HEK293 (cell line): ENCODE measurements around the gene THAP7.

Source experiments
- CTCF ChIA-PET: fragments of 350-600 bp; formaldehyde crosslinking; extraction: SDS; loops from one replicate; lab custom pipeline; 2021; ENCODE audit warnings: antibody characterized with exemption; lab: Yijun Ruan, JAX
- POLR2A ChIA-PET: fragments of 300-600 bp; formaldehyde crosslinking; extraction: SDS; loops from one replicate; lab custom pipeline; 2020; ENCODE audit warnings: antibody characterized with exemption, inconsistent platforms; lab: Yijun Ruan, JAX
- H3K27ac ChIP-seq: fragments of 200-500 bp; sonication (Bioruptor generic); 2 replicates; pipeline ENCODE4 v1.5.1; 2014; ENCODE audit warnings: low read depth, low read length, control low read depth, inconsistent platforms; ENCODE audit errors: extremely low read depth
- H3K36me3 ChIP-seq, 2 experiments: fragments of 200-500 bp in 1 of 2; sonication (Bioruptor generic) in 1 of 2; 1 replicate in 1 of 2; 2 replicates in 1 of 2; pipeline ENCODE4 v1.5.1; 2014 to 2017; ENCODE audit warnings: inconsistent platforms in 2 of 2, low read length in 2 of 2; ENCODE audit not compliant: control insufficient read depth in 2 of 2, insufficient read depth in 1 of 2
- H3K4me1 ChIP-seq: fragments of 200-500 bp; sonication (Bioruptor generic); 2 replicates; pipeline ENCODE4 v1.5.1; 2014; ENCODE audit warnings: mild to moderate bottlenecking, low read length, inconsistent platforms; ENCODE audit not compliant: control insufficient read depth, insufficient read depth
- H3K4me3 ChIP-seq: 2 replicates; pipeline ENCODE4 v1.5.1; 2011; ENCODE audit warnings: low read depth, mild to moderate bottlenecking, control low read depth, low read length, moderate library complexity
- H3K9me3 ChIP-seq: fragments of 200-500 bp; sonication (Bioruptor generic); 2 replicates; pipeline ENCODE4 v1.5.1; 2014; ENCODE audit warnings: low read depth, low read length, inconsistent platforms; ENCODE audit not compliant: control insufficient read depth, insufficient read depth
- EGR2 ChIP-seq: fragments of 450-650 bp; formaldehyde crosslinking; IDR thresholded peaks from 2 replicates; pipeline ENCODE4 v1.5.1; 2016; ENCODE audit warnings: low read depth, missing biosample characterization, missing genetic modification characterization
- GLI4 ChIP-seq: fragments of 450-650 bp; formaldehyde crosslinking; IDR thresholded peaks from 2 replicates; pipeline ENCODE4 v1.5.1; 2016; ENCODE audit warnings: missing biosample characterization, missing genetic modification characterization
- GLIS1 ChIP-seq: fragments of 450-650 bp; formaldehyde crosslinking; IDR thresholded peaks from 2 replicates; pipeline ENCODE4 v1.5.1; 2016; ENCODE audit warnings: missing biosample characterization, missing genetic modification characterization
- GLIS2 ChIP-seq: fragments of 450-650 bp; formaldehyde crosslinking; IDR thresholded peaks from 2 replicates; pipeline ENCODE4 v1.5.1; 2016; ENCODE audit warnings: missing biosample characterization, missing genetic modification characterization
- HOXA7 ChIP-seq: sonication (generic); formaldehyde crosslinking; IDR thresholded peaks from 2 replicates; pipeline ENCODE4 v1.8.1; 2022; ENCODE audit warnings: missing genetic modification reagents, borderline replicate concordance
- MEIS1 ChIP-seq: sonication (generic); formaldehyde crosslinking; IDR thresholded peaks from 2 replicates; pipeline ENCODE4 v1.8.1; 2022; ENCODE audit warnings: missing genetic modification reagents, mild to moderate bottlenecking, borderline replicate concordance
- MZF1 ChIP-seq: fragments of 450-650 bp; formaldehyde crosslinking; IDR thresholded peaks from 2 replicates; pipeline ENCODE4 v1.5.1; 2017; ENCODE audit warnings: missing biosample characterization, missing genetic modification characterization, borderline replicate concordance
- OSR2 ChIP-seq: fragments of 450-650 bp; formaldehyde crosslinking; IDR thresholded peaks from 2 replicates; pipeline ENCODE4 v1.5.1; 2016; ENCODE audit warnings: missing biosample characterization, missing genetic modification characterization
- SP2 ChIP-seq: fragments of 450-650 bp; formaldehyde crosslinking; IDR thresholded peaks from 2 replicates; pipeline ENCODE4 v1.5.1; 2016; ENCODE audit warnings: missing biosample characterization, missing genetic modification characterization
- ZBTB48 ChIP-seq: fragments of 450-650 bp; formaldehyde crosslinking; IDR thresholded peaks from 2 replicates; pipeline ENCODE4 v1.5.1; 2016; ENCODE audit warnings: missing biosample characterization, missing genetic modification characterization
- ZNF10 ChIP-seq: fragments of 450-650 bp; formaldehyde crosslinking; IDR thresholded peaks from 2 replicates; pipeline ENCODE4 v1.5.1; 2017; ENCODE audit warnings: missing biosample characterization, missing genetic modification characterization
- ZNF112 ChIP-seq: fragments of 450-650 bp; formaldehyde crosslinking; IDR thresholded peaks from 2 replicates; pipeline ENCODE4 v1.5.0; 2017; ENCODE audit warnings: missing biosample characterization, missing genetic modification characterization
- ZNF146 ChIP-seq: fragments of 450-650 bp; formaldehyde crosslinking; IDR thresholded peaks from 2 replicates; pipeline ENCODE4 v1.5.1; 2016; ENCODE audit warnings: missing biosample characterization, missing genetic modification characterization
- ZNF174 ChIP-seq: fragments of 450-650 bp; formaldehyde crosslinking; IDR thresholded peaks from 2 replicates; pipeline ENCODE4 v1.5.0; 2017; ENCODE audit warnings: missing biosample characterization, mild to moderate bottlenecking, missing genetic modification characterization
- ZNF2 ChIP-seq: fragments of 450-650 bp; formaldehyde crosslinking; IDR thresholded peaks from 2 replicates; pipeline ENCODE4 v1.5.1; 2016; ENCODE audit warnings: missing biosample characterization, missing genetic modification characterization
- ZNF266 ChIP-seq: fragments of 450-650 bp; formaldehyde crosslinking; IDR thresholded peaks from 2 replicates; pipeline ENCODE4 v1.5.1; 2016; ENCODE audit warnings: missing biosample characterization, missing genetic modification characterization, low read depth
- ZNF292 ChIP-seq: fragments of 450-650 bp; formaldehyde crosslinking; IDR thresholded peaks from 2 replicates; pipeline ENCODE4 v1.5.1; 2016; ENCODE audit warnings: low read depth, missing biosample characterization, missing genetic modification characterization, borderline replicate concordance
- ZNF426 ChIP-seq: fragments of 450-650 bp; formaldehyde crosslinking; IDR thresholded peaks from 2 replicates; pipeline ENCODE4 v1.5.1; 2017; ENCODE audit warnings: missing biosample characterization, missing genetic modification characterization, mild to moderate bottlenecking, inconsistent platforms, moderate library complexity
- ZNF521 ChIP-seq: fragments of 450-650 bp; formaldehyde crosslinking; IDR thresholded peaks from 2 replicates; pipeline ENCODE4 v1.5.1; 2017; ENCODE audit warnings: missing biosample characterization, mild to moderate bottlenecking, missing genetic modification characterization
- ZNF529 ChIP-seq: fragments of 450-650 bp; formaldehyde crosslinking; IDR thresholded peaks from 2 replicates; pipeline ENCODE4 v1.5.1; 2017; ENCODE audit warnings: missing genetic modification characterization, missing biosample characterization; ENCODE audit not compliant: insufficient replicate concordance
- ZNF777 ChIP-seq: fragments of 450-650 bp; formaldehyde crosslinking; IDR thresholded peaks from 2 replicates; pipeline ENCODE4 v1.5.1; 2017; ENCODE audit warnings: missing biosample characterization, missing genetic modification characterization, borderline replicate concordance
- ZSCAN30 ChIP-seq: fragments of 450-650 bp; IDR thresholded peaks from 2 replicates; pipeline ENCODE4 v1.5.1; 2018; ENCODE audit warnings: missing biosample characterization, mild to moderate bottlenecking, missing genetic modification characterization, moderate library complexity
- TF ChIP-seq, protein P1 (sequence below): fragments of 450-650 bp; formaldehyde crosslinking; IDR thresholded peaks from 2 replicates; pipeline ENCODE4 v1.5.1; 2016; ENCODE audit warnings: missing biosample characterization, missing genetic modification characterization
- TF ChIP-seq, protein P2 (sequence below): fragments of 450-650 bp; formaldehyde crosslinking; IDR thresholded peaks from 2 replicates; pipeline ENCODE4 v1.5.1; 2017; ENCODE audit warnings: missing biosample characterization, missing genetic modification characterization
- TF ChIP-seq, protein P3 (sequence below): fragments of 450-650 bp; formaldehyde crosslinking; IDR thresholded peaks from 2 replicates; pipeline ENCODE4 v1.5.1; 2016; ENCODE audit warnings: missing biosample characterization, missing genetic modification characterization, low read depth

THAP7 gene

DNA sequence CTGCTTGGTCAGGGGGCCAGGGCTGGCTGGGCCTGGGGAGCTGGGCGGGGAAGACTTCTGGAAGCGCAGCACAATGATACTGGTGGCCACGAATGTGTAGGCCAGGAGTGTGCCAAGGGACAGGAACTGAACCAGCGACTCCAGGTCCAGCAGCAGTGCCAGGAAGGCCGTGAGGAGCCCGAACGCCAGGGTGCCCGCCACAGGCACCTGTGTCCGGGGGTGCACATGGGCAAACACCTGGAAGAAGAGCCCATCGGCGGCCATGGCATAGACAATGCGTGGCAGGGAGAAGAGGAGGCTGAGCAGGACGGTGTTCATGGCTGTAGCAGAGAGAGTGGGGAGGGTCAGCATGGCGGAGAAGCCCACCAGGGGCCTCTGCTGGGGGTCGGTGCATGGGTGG, 28.1 kb upstream of the THAP7 start:
- Histone ChIP-seq H3K4me3 (no peak overlapping the region), H3K27ac (no peak overlapping the region), H3K4me1 (no peaks in the 10 kb centered on the region), H3K9me3 (no peaks in the 10 kb centered on the region), H3K36me3 (no peaks in the 10 kb centered on the region)
- CTCF ChIA-PET, result interaction anchor here (1.2 kb wide), 1 partner anchor 9 kb away, joined by 3 read pairs; no protein-coding TSS in a partner anchor
- TF ChIP-seq GLIS2 (tag by site-specific recombination) (no peak), ZNF2 (no peak), ZNF777 (tag by site-specific recombination) (no peak), ZNF112 (tag by site-specific recombination) (no peak), GLIS1 (tag by site-specific recombination) (no peak), ZBTB48 (tag by site-specific recombination) (no peak), ZSCAN30 (tag by site-specific recombination) (no peak), SP2 (tag by site-specific recombination) (no peak), GLI4 (tag by site-specific recombination) (no peak), ZNF529 (tag by site-specific recombination) (no peak), MEIS1 (CRISPR knock-in tag) (no peak), MZF1 (tag by site-specific recombination) (no peak), ZNF266 (tag by site-specific recombination) (no peak), ZNF292 (tag by site-specific recombination) (no peak), OSR2 (tag by site-specific recombination) (no peak), ZNF174 (tag by site-specific recombination) (no peak), ZNF146 (tag by site-specific recombination) (no peak), ZNF426 (tag by site-specific recombination) (no peak)
- TF ChIP-seq, protein P1, sequence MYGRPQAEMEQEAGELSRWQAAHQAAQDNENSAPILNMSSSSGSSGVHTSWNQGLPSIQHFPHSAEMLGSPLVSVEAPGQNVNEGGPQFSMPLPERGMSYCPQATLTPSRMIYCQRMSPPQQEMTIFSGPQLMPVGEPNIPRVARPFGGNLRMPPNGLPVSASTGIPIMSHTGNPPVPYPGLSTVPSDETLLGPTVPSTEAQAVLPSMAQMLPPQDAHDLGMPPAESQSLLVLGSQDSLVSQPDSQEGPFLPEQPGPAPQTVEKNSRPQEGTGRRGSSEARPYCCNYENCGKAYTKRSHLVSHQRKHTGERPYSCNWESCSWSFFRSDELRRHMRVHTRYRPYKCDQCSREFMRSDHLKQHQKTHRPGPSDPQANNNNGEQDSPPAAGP, result no peak
- TF ChIP-seq, protein P2, sequence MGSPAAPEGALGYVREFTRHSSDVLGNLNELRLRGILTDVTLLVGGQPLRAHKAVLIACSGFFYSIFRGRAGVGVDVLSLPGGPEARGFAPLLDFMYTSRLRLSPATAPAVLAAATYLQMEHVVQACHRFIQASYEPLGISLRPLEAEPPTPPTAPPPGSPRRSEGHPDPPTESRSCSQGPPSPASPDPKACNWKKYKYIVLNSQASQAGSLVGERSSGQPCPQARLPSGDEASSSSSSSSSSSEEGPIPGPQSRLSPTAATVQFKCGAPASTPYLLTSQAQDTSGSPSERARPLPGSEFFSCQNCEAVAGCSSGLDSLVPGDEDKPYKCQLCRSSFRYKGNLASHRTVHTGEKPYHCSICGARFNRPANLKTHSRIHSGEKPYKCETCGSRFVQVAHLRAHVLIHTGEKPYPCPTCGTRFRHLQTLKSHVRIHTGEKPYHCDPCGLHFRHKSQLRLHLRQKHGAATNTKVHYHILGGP, result no peak
- POLR2A ChIA-PET, result interaction anchor here (1.3 kb wide), 1 partner anchor 28 kb away, joined by 3 read pairs; the partner anchor contains the start of gene THAP7

DNA sequence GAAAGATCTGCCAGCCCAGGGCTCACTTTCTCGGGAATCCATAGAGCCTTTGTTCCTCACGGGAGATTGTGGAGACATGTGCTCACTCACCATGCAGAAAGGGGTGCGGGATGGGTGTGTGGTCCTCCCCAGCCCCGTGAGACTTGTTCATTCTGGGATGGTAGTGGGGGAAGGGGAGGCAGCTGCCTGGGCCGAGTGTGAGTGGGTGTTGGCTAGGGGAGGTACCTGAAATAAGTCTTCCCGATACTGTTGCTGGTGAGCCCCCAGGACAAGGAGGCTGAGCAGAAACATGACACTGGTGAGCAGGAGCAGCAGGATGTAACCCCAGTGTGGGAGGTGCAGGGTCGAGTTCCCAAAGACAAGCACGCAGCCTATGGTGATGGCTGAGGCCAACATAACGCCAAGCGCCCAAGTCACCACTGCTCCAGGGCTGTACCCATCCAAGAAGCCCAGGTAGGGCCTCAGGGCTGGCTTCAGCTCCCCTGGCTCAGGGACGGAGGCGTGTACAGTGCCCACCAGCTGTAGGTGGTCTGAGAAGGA, 27.6 kb upstream of the THAP7 start:
- H3K4me1 ChIP-seq, result no peaks in the 10 kb centered on the region
- ChIA-PET POLR2A (interaction anchor here (1.3 kb wide), 1 partner anchor 28 kb away, joined by 3 read pairs; the partner anchor contains the start of gene THAP7), CTCF (interaction anchor here (1.2 kb wide), 1 partner anchor 9 kb away, joined by 3 read pairs; no protein-coding TSS in a partner anchor)
- H3K27ac ChIP-seq, result no peak overlapping the region
- H3K4me3 ChIP-seq, result no peak overlapping the region
- no peaks in the 10 kb centered on the region for H3K36me3 ChIP-seq
- H3K9me3 ChIP-seq, result no peaks in the 10 kb centered on the region
- TF ChIP-seq HOXA7 (CRISPR knock-in tag), result no peak
- TF ChIP-seq EGR2, result 0 out of 2 replicates have a peak, but pooled peaks have one; percentile 34
- TF ChIP-seq, protein P3, sequence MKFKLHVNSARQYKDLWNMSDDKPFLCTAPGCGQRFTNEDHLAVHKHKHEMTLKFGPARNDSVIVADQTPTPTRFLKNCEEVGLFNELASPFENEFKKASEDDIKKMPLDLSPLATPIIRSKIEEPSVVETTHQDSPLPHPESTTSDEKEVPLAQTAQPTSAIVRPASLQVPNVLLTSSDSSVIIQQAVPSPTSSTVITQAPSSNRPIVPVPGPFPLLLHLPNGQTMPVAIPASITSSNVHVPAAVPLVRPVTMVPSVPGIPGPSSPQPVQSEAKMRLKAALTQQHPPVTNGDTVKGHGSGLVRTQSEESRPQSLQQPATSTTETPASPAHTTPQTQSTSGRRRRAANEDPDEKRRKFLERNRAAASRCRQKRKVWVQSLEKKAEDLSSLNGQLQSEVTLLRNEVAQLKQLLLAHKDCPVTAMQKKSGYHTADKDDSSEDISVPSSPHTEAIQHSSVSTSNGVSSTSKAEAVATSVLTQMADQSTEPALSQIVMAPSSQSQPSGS (tag by site-specific recombination), result no peak
- TF ChIP-seq ZNF521, result no peak
- TF ChIP-seq ZNF10 (tag by site-specific recombination), result no peak
- TF ChIP-seq GLIS2 (tag by site-specific recombination), result no peak
